ENCODE data around the gene WNT2.

GRCh38 chr7:117238937-117239336 is 83.9 kb downstream of the WNT2 start:
- TF ChIP-seq CTCF (IDR thresholded peaks at IDR 0.05) (no peak), EZH2 (IDR thresholded peaks at IDR 0.05; ENCODE audit: borderline replicate concordance, insufficient read depth, low read depth, low read length, poor library complexity, severe bottlenecking) (no peak)
